GM19395 (cell line): ENCODE results near the gene CEP112.

Experiments
- ATAC-seq: cut with Tn5 transposase; IDR thresholded peaks from one replicate; pipeline ENCODE4 v1.9.1; 2021; ENCODE audit warnings: mild to moderate bottlenecking, moderate library complexity; ENCODE audit not compliant: unreplicated experiment

Gene CEP112

GRCh38 chr17:65626451-65626850 lies 565.5 kb downstream of the CEP112 start:
- no peak for ATAC-seq

GRCh38 chr17:65618516-65618915 lies 573.4 kb downstream of the CEP112 start:
- ATAC-seq, result no peak

- ATAC-seq, result no peak
Observed at GRCh38 chr17:65617496-65617895, 574.4 kb downstream of the CEP112 start.

- ATAC-seq, result no peak
Observed at GRCh38 chr17:65609749-65610148, 582.2 kb downstream of the CEP112 start.

- no peak for ATAC-seq
Observed at GRCh38 chr17:65609286-65609685, 582.6 kb downstream of the CEP112 start.

- ATAC-seq, result no peak
Observed at GRCh38 chr17:65604070-65604469, 587.9 kb downstream of the CEP112 start.

- no peak for ATAC-seq
Observed at GRCh38 chr17:65601881-65602280, 590.1 kb downstream of the CEP112 start.

GRCh38 chr17:65601145-65601544 lies 590.8 kb downstream of the CEP112 start:
- ATAC-seq, result no peak

GRCh38 chr17:65600518-65600917 lies 591.4 kb downstream of the CEP112 start:
- ATAC-seq, result no peak

GRCh38 chr17:65599650-65600049 lies 592.3 kb downstream of the CEP112 start:
- no peak for ATAC-seq

- ATAC-seq, result no peak
Observed at GRCh38 chr17:65598746-65599145, 593.2 kb downstream of the CEP112 start.

- ATAC-seq, result no peak
Observed at GRCh38 chr17:65595071-65595656, 596.8 kb downstream of the CEP112 start.

- ATAC-seq, result no peak
Observed at GRCh38 chr17:65593855-65594845, 597.8 kb downstream of the CEP112 start.

GRCh38 chr17:65593092-65593854 lies 598.7 kb downstream of the CEP112 start:
- ATAC-seq, result no peak

GRCh38 chr17:65592125-65592965 lies 599.6 kb downstream of the CEP112 start:
- ATAC-seq, result no peak

- ATAC-seq, result no peak
Observed at GRCh38 chr17:65589321-65589720, 602.6 kb downstream of the CEP112 start.

GRCh38 chr17:65588181-65588808 lies 603.6 kb downstream of the CEP112 start:
- no peak for ATAC-seq

- no peak for ATAC-seq
Observed at GRCh38 chr17:65587534-65588180, 604.3 kb downstream of the CEP112 start.

- ATAC-seq, result no peak
Observed at GRCh38 chr17:65586899-65587298, 605.0 kb downstream of the CEP112 start.
